Upper lobe of left lung (tissue), 4 donors: Measurements from ENCODE around the gene C6orf15.

Source experiments
- EP300 ChIP-seq, 4 donors: sonication (generic); formaldehyde crosslinking; IDR thresholded peaks; one replicate each; pipeline ENCODE4 v1.5.1; 2017; ENCODE audit warnings: antibody characterized with exemption in 4 of 4, control low read depth in 2 of 4
- POLR2A ChIP-seq, 4 donors: fragments of 450-650 bp; IDR thresholded peaks; one replicate each; pipeline ENCODE4 v1.5.1; 2016 to 2017; ENCODE audit warnings: antibody characterized with exemption in 4 of 4, mild to moderate bottlenecking in 2 of 4

GRCh38 chr6:31125586-31126363 is 13.4 kb upstream of the C6orf15 start:
- no peak for TF ChIP-seq POLR2A (IDR thresholded peaks at IDR 0.05)
- TF ChIP-seq EP300 (IDR thresholded peaks at IDR 0.05): no peak
